GM10266 (cell line): ENCODE results near the gene TTLL13.

Experiments
- DNase-seq: peaks from one replicate; pipeline ENCODE4 v3.0.0; 2012; ENCODE audit errors: extremely low spot score
- TF ChIP-seq, protein P1 (sequence below): IDR thresholded peaks from 2 replicates; pipeline ENCODE4 v1.5.1; 2012; ENCODE audit warnings: mild to moderate bottlenecking, low read depth; ENCODE audit not compliant: control insufficient read depth, insufficient read depth; ENCODE audit errors: missing control alignments

The TTLL13 gene

GRCh38 chr15:90249203-90249863, at the start of gene TTLL13:
Gene TTLL13, plus strand, starts transcription at chr15:90249556. Its CDS starts 1,075 bp downstream, at chr15:90250631.
- TF ChIP-seq, protein P1, sequence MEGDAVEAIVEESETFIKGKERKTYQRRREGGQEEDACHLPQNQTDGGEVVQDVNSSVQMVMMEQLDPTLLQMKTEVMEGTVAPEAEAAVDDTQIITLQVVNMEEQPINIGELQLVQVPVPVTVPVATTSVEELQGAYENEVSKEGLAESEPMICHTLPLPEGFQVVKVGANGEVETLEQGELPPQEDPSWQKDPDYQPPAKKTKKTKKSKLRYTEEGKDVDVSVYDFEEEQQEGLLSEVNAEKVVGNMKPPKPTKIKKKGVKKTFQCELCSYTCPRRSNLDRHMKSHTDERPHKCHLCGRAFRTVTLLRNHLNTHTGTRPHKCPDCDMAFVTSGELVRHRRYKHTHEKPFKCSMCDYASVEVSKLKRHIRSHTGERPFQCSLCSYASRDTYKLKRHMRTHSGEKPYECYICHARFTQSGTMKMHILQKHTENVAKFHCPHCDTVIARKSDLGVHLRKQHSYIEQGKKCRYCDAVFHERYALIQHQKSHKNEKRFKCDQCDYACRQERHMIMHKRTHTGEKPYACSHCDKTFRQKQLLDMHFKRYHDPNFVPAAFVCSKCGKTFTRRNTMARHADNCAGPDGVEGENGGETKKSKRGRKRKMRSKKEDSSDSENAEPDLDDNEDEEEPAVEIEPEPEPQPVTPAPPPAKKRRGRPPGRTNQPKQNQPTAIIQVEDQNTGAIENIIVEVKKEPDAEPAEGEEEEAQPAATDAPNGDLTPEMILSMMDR, result no peak
- DNase-seq, result peak; percentile 68

- TF ChIP-seq, protein P1, result no peak
- no peak for DNase-seq
These were observed 48.7 kb upstream of the TTLL13 start for GRCh38 chr15:90200534-90201129.

DNA sequence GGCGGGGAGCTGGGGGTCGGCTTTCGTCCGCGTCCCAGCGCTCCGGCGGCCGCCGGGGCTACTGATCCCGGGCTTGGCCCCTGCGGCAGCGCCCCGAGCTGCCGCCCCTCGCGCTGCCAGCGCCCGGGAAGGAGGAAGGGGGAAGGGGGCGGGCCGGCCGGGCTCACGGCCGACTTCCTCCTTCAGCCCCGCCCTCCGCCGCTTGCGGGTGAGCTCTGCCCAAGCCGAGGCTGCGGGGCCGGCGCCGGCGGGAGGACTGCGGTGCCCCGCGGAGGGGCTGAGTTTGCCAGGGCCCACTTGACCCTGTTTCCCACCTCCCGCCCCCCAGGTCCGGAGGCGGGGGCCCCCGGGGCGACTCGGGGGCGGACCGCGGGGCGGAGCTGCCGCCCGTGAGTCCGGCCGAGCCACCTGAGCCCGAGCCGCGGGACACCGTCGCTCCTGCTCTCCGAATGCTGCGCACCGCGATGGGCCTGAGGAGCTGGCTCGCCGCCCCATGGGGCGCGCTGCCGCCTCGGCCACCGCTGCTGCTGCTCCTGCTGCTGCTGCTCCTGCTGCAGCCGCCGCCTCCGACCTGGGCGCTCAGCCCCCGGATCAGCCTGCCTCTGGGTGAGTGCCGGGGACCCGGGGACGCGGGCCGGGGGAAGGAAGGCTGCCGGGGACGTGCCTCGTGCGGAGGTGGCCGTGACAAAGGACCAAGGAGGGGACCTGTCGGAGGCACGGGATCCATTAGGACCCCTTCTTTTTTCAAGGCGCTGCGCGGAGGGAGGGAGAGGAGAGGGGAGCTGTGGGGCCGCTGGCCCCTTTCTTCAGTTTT, 48.0 kb upstream of the TTLL13 start, which contains the start of gene SEMA4B:
Gene SEMA4B, plus strand, starts transcription at position 201 of the 814 bp plus-strand sequence. Its CDS starts 249 bp downstream, at position 450.
- DNase-seq, result peak; percentile 94
- TF ChIP-seq, protein P1, result no peak

DNA sequence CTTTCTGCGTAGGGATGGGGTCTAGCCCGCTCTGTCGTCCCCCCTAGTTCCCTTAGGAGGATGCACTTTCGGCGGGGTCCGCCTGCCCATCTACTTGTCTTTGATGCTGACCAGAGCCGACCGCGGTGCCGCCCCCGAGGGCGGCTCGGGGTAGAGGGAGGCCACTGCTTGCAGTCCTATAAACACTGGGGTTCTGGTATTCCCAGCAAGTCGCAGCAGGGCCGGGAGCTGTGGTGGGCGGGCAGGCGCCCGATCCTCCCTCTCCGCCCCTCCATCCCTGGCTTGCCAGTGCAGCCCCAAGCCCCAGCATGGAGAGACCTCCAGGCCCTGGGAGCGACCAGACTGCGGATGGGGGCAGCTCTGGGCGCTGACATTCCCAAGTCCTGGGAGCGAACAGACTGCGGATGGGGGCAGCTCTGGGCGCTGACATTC, 47.4 kb upstream of the TTLL13 start:
- TF ChIP-seq, protein P1, result no peak
- no peak for DNase-seq

GRCh38 chr15:90202929-90203328, 46.4 kb upstream of the TTLL13 start:
- TF ChIP-seq, protein P1, result no peak
- no peak for DNase-seq

DNA sequence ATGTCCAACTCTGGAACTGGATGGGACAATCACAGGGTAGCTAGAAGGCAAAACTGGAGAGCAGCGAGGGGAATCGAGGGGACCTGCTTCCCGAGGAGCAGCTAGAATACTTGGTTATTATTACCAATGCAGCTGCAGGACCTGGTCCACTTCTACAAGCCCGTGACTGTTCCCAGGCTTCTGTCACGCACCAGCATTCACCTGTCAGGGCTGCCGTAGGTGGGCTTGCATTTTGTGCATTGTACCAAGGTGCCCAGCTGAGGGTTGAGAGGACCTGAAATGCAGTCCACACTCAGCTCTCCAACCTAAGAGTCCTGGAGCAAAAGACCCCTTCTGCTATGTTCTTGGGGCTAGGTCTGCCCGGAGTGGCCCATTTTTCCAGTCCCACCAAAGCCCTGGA, 45.9 kb upstream of the TTLL13 start:
- DNase-seq, result no peak
- TF ChIP-seq, protein P1, result no peak
